GM23338 (cell line): Measurements from ENCODE around the gene FPR1.

ENCODE experiments used
- EZH2 ChIP-seq: fragments of 200-600 bp; sonication (generic); IDR thresholded peaks from one replicate; pipeline ENCODE4 v1.8.0; 2017; ENCODE audit warnings: antibody characterized with exemption, mild to moderate bottlenecking, low read depth; ENCODE audit not compliant: unreplicated experiment
- EZH2phosphoT487 ChIP-seq: fragments of 200-600 bp; sonication (generic); IDR thresholded peaks from one replicate; pipeline ENCODE4 v1.8.1; 2018; ENCODE audit warnings: antibody characterized with exemption; ENCODE audit not compliant: unreplicated experiment
- JUNB ChIP-seq: IDR thresholded peaks from one replicate; pipeline ENCODE4 v1.6.1; 2016; ENCODE audit warnings: antibody characterized with exemption; ENCODE audit not compliant: unreplicated experiment
- NANOG ChIP-seq: IDR thresholded peaks from 2 replicates; pipeline ENCODE4 v1.6.1; 2016; ENCODE audit warnings: antibody characterized with exemption, borderline replicate concordance
- POLR2AphosphoS5 ChIP-seq: IDR thresholded peaks from 2 replicates; pipeline ENCODE4 v1.6.1; 2016; ENCODE audit warnings: antibody characterized with exemption, low read depth
- TF ChIP-seq, protein P1 (sequence below), 2 experiments: fragments of 200-600 bp in 1 of 2; sonication (generic) in 1 of 2; conservative IDR thresholded peaks; 2 replicates each; pipeline versions ENCODE4 v1.5.1 to v1.6.1; 2016 to 2017; ENCODE audit warnings: antibody characterized with exemption in 2 of 2, low read depth in 2 of 2, mild to moderate bottlenecking in 2 of 2, moderate library complexity in 1 of 2
- TF ChIP-seq, protein P2 (sequence below): IDR thresholded peaks from one replicate; pipeline ENCODE4 v1.6.1; 2018; ENCODE audit warnings: antibody characterized with exemption; ENCODE audit not compliant: unreplicated experiment

DNA sequence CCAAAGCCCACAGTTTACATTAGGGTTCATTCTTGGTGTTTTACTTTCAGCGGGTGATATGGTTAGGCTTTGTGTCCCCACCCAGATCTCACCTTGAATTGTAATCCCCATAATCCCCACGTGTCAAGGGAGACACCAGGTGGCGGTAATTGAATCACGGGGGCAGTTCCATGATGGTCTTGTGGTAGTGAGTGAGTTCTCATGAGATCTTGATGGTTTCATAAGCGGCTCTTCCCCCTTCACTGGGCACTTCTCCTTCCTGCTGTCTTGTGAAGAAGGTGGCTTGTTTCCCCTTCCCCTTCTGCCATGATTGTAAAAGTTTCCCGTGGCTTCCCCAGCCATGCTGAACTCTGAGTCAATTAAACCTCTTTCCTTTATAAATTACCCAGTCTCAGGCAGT, 21.3 kb upstream of the FPR1 start:
- no peak for TF ChIP-seq JUNB
- TF ChIP-seq NANOG: no peak
- TF ChIP-seq, protein P1, sequence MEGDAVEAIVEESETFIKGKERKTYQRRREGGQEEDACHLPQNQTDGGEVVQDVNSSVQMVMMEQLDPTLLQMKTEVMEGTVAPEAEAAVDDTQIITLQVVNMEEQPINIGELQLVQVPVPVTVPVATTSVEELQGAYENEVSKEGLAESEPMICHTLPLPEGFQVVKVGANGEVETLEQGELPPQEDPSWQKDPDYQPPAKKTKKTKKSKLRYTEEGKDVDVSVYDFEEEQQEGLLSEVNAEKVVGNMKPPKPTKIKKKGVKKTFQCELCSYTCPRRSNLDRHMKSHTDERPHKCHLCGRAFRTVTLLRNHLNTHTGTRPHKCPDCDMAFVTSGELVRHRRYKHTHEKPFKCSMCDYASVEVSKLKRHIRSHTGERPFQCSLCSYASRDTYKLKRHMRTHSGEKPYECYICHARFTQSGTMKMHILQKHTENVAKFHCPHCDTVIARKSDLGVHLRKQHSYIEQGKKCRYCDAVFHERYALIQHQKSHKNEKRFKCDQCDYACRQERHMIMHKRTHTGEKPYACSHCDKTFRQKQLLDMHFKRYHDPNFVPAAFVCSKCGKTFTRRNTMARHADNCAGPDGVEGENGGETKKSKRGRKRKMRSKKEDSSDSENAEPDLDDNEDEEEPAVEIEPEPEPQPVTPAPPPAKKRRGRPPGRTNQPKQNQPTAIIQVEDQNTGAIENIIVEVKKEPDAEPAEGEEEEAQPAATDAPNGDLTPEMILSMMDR (conservative IDR thresholded peaks at IDR 0.05; ENCODE audit: low read depth in 2 of 2): peak; percentile 32 to 69
- no peak for TF ChIP-seq EZH2phosphoT487
- TF ChIP-seq POLR2AphosphoS5: no peak
- no peak for TF ChIP-seq EZH2
- TF ChIP-seq, protein P2, sequence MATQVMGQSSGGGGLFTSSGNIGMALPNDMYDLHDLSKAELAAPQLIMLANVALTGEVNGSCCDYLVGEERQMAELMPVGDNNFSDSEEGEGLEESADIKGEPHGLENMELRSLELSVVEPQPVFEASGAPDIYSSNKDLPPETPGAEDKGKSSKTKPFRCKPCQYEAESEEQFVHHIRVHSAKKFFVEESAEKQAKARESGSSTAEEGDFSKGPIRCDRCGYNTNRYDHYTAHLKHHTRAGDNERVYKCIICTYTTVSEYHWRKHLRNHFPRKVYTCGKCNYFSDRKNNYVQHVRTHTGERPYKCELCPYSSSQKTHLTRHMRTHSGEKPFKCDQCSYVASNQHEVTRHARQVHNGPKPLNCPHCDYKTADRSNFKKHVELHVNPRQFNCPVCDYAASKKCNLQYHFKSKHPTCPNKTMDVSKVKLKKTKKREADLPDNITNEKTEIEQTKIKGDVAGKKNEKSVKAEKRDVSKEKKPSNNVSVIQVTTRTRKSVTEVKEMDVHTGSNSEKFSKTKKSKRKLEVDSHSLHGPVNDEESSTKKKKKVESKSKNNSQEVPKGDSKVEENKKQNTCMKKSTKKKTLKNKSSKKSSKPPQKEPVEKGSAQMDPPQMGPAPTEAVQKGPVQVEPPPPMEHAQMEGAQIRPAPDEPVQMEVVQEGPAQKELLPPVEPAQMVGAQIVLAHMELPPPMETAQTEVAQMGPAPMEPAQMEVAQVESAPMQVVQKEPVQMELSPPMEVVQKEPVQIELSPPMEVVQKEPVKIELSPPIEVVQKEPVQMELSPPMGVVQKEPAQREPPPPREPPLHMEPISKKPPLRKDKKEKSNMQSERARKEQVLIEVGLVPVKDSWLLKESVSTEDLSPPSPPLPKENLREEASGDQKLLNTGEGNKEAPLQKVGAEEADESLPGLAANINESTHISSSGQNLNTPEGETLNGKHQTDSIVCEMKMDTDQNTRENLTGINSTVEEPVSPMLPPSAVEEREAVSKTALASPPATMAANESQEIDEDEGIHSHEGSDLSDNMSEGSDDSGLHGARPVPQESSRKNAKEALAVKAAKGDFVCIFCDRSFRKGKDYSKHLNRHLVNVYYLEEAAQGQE: no peak
